GM19193 (cell line): ENCODE results near the gene TMEM89.

Source experiments
- POLR2A ChIP-seq: IDR thresholded peaks from 4 replicates; pipeline ENCODE4 v1.6.1; 2011; ENCODE audit not compliant: insufficient read depth, insufficient read length; ENCODE audit errors: extremely low read depth

TMEM89 gene

GRCh38 chr3:48651771-48652170 is 30.2 kb upstream of the TMEM89 start:
- TF ChIP-seq POLR2A: no peak

- no peak for TF ChIP-seq POLR2A
Measured at GRCh38 chr3:48650723-48651122, 29.2 kb upstream of the TMEM89 start.

GRCh38 chr3:48648188-48648850 is 26.8 kb upstream of the TMEM89 start:
- TF ChIP-seq POLR2A: no peak

GRCh38 chr3:48647714-48648113 is 26.1 kb upstream of the TMEM89 start:
- no peak for TF ChIP-seq POLR2A

GRCh38 chr3:48644898-48645760 is 23.6 kb upstream of the TMEM89 start:
- TF ChIP-seq POLR2A: no peak

GRCh38 chr3:48642605-48643004 is 21.0 kb upstream of the TMEM89 start:
- TF ChIP-seq POLR2A: no peak

GRCh38 chr3:48641396-48641795 is 19.8 kb upstream of the TMEM89 start:
- no peak for TF ChIP-seq POLR2A

- TF ChIP-seq POLR2A: no peak
Measured at GRCh38 chr3:48639944-48640606, 18.5 kb upstream of the TMEM89 start.

GRCh38 chr3:48637305-48637704 is 15.7 kb upstream of the TMEM89 start:
- TF ChIP-seq POLR2A: no peak

GRCh38 chr3:48636149-48636655 is 14.6 kb upstream of the TMEM89 start:
- TF ChIP-seq POLR2A: no peak

- TF ChIP-seq POLR2A: peak; percentile 63
Measured at GRCh38 chr3:48635222-48636021, 13.9 kb upstream of the TMEM89 start, which contains the start of gene SLC26A6. TSS of gene SLC26A6 (minus strand) at chr3:48635461. CDS start at chr3:48635393, 68 bp downstream.

- no peak for TF ChIP-seq POLR2A
Measured at GRCh38 chr3:48634661-48635221, 13.2 kb upstream of the TMEM89 start.

- no peak for TF ChIP-seq POLR2A
Measured at GRCh38 chr3:48633743-48634142, 12.2 kb upstream of the TMEM89 start.

- no peak for TF ChIP-seq POLR2A
Measured at GRCh38 chr3:48633256-48633655, 11.7 kb upstream of the TMEM89 start.
